ENCODE results near the gene FAM53C. TPM values are rescaled to one million over a fixed set of nuclear protein-coding genes. Genes with fewer than 3 reads are reported as not detected.

The FAM53C gene
- total and polyA plus RNA-seq, 10 of the 15 experiments (the other 5 are each of a cell fraction or from before 2014, with no cell fraction given): 8.0 to 31.3 (median 24.0) TPM

DNA sequence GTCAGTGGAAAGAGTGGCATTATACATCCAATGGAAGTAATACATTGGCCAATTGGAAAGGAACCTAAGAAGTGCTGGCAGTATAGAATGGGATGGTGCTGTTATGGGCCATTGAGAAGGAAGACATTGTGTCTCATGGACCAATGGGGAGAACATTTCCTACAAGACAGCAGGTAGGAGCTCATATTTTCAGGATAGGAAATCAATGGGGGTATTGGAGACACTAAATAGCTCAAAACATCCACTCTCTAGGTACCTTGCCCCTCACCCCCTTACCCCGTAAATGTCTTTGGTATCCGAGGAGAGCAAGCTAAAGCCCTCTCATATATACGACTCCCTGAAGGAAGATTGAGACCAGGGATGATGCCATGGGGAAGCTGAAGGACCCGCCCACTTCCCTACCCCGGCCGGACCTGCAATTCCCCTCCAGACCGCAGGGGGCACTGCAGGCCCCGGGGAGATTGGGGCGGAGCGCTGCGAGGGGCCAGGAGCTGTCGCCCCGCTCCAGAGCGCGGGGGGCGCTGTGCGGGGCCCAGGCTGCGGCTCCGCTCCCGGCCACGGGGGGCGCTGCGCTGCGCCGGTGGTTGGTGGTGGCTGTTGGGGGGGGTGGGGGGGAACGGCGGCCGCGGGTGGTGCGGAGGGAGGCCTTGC, 14.1 kb downstream of the FAM53C start, which contains the start of gene KDM3B (continued):
- TF ChIP-seq, protein P1, sequence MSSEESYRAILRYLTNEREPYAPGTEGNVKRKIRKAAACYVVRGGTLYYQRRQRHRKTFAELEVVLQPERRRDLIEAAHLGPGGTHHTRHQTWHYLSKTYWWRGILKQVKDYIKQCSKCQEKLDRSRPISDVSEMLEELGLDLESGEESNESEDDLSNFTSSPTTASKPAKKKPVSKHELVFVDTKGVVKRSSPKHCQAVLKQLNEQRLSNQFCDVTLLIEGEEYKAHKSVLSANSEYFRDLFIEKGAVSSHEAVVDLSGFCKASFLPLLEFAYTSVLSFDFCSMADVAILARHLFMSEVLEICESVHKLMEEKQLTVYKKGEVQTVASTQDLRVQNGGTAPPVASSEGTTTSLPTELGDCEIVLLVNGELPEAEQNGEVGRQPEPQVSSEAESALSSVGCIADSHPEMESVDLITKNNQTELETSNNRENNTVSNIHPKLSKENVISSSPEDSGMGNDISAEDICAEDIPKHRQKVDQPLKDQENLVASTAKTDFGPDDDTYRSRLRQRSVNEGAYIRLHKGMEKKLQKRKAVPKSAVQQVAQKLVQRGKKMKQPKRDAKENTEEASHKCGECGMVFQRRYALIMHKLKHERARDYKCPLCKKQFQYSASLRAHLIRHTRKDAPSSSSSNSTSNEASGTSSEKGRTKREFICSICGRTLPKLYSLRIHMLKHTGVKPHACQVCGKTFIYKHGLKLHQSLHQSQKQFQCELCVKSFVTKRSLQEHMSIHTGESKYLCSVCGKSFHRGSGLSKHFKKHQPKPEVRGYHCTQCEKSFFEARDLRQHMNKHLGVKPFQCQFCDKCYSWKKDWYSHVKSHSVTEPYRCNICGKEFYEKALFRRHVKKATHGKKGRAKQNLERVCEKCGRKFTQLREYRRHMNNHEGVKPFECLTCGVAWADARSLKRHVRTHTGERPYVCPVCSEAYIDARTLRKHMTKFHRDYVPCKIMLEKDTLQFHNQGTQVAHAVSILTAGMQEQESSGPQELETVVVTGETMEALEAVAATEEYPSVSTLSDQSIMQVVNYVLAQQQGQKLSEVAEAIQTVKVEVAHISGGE (CRISPR knock-in tag; IDR thresholded peaks at IDR 0.05): no peak
- TF ChIP-seq, protein P2, sequence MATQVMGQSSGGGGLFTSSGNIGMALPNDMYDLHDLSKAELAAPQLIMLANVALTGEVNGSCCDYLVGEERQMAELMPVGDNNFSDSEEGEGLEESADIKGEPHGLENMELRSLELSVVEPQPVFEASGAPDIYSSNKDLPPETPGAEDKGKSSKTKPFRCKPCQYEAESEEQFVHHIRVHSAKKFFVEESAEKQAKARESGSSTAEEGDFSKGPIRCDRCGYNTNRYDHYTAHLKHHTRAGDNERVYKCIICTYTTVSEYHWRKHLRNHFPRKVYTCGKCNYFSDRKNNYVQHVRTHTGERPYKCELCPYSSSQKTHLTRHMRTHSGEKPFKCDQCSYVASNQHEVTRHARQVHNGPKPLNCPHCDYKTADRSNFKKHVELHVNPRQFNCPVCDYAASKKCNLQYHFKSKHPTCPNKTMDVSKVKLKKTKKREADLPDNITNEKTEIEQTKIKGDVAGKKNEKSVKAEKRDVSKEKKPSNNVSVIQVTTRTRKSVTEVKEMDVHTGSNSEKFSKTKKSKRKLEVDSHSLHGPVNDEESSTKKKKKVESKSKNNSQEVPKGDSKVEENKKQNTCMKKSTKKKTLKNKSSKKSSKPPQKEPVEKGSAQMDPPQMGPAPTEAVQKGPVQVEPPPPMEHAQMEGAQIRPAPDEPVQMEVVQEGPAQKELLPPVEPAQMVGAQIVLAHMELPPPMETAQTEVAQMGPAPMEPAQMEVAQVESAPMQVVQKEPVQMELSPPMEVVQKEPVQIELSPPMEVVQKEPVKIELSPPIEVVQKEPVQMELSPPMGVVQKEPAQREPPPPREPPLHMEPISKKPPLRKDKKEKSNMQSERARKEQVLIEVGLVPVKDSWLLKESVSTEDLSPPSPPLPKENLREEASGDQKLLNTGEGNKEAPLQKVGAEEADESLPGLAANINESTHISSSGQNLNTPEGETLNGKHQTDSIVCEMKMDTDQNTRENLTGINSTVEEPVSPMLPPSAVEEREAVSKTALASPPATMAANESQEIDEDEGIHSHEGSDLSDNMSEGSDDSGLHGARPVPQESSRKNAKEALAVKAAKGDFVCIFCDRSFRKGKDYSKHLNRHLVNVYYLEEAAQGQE (IDR thresholded peaks at IDR 0.05; ENCODE audit: low read depth, low read length): no peak
- TF ChIP-seq POU2F2 (IDR thresholded peaks at IDR 0.05; ENCODE audit: borderline replicate concordance, low read depth, low read length) (0 out of 3 replicates have a peak, but pooled peaks have one; percentile 60), CEBPB (IDR thresholded peaks at IDR 0.05; ENCODE audit: borderline replicate concordance in 1 of 2, low read depth in 2 of 2, low read length in 2 of 2) (no peak), RCOR1 (conservative IDR thresholded peaks at IDR 0.05; ENCODE audit: low read depth, low read length) (peak; percentile 88; the same call in 1 of the 2 replicates), POLR2A (IDR thresholded peaks at IDR 0.05; ENCODE audit: low read depth, low read length) (no peak), RAD21 (IDR thresholded peaks at IDR 0.05; ENCODE audit: insufficient read depth, low read depth, low read length) (peak; percentile 53), MXI1 (IDR thresholded peaks at IDR 0.05; ENCODE audit: low read depth, low read length) (no peak; the same call in 1 of the 2 replicates), MYC (IDR thresholded peaks at IDR 0.05; ENCODE audit: insufficient read depth, insufficient read length, insufficient replicate concordance, low read length, severe bottlenecking) (peak; percentile 23), FOXM1 (IDR thresholded peaks at IDR 0.05; ENCODE audit: low read depth, low read length) (0 out of 2 replicates have a peak, but pooled peaks have one; percentile 59), TAF1 (IDR thresholded peaks at IDR 0.05; ENCODE audit: borderline replicate concordance, low read depth, low read length) (peak; percentile 53; the same call in 1 of the 2 replicates), STAT1 (conservative IDR thresholded peaks at IDR 0.05) (0 out of 2 replicates have a peak, but pooled peaks have one; percentile 55), JUNB (IDR thresholded peaks at IDR 0.05) (no peak), ZNF384 (IDR thresholded peaks at IDR 0.05; ENCODE audit: borderline replicate concordance, low read depth, low read length) (no peak)
- TF ChIP-seq, protein P3, sequence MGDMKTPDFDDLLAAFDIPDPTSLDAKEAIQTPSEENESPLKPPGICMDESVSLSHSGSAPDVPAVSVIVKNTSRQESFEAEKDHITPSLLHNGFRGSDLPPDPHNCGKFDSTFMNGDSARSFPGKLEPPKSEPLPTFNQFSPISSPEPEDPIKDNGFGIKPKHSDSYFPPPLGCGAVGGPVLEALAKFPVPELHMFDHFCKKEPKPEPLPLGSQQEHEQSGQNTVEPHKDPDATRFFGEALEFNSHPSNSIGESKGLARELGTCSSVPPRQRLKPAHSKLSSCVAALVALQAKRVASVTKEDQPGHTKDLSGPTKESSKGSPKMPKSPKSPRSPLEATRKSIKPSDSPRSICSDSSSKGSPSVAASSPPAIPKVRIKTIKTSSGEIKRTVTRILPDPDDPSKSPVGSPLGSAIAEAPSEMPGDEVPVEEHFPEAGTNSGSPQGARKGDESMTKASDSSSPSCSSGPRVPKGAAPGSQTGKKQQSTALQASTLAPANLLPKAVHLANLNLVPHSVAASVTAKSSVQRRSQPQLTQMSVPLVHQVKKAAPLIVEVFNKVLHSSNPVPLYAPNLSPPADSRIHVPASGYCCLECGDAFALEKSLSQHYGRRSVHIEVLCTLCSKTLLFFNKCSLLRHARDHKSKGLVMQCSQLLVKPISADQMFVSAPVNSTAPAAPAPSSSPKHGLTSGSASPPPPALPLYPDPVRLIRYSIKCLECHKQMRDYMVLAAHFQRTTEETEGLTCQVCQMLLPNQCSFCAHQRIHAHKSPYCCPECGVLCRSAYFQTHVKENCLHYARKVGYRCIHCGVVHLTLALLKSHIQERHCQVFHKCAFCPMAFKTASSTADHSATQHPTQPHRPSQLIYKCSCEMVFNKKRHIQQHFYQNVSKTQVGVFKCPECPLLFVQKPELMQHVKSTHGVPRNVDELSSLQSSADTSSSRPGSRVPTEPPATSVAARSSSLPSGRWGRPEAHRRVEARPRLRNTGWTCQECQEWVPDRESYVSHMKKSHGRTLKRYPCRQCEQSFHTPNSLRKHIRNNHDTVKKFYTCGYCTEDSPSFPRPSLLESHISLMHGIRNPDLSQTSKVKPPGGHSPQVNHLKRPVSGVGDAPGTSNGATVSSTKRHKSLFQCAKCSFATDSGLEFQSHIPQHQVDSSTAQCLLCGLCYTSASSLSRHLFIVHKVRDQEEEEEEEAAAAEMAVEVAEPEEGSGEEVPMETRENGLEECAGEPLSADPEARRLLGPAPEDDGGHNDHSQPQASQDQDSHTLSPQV (IDR thresholded peaks at IDR 0.05): peak; percentile 95

Measured in GM12878 (cell line).